ENCODE results near the gene TRDN.

DNA sequence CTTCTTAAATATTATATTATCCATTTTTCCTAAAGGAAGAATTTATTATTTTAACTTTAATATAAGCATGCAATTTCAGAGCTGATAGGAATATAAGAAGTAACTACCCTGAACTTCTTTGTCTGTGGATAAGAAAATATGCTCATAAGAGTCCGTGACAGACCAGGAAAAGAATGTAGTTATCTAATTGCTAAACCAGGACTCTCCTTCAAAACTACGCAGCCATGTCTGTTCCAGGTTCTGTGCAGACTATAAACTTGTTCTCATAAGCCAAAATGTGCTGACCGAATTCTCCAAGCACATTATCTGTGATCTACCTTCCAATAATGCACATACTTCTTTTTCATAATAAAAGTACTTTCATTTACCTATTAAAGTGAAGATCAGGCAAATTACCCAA lies 116.5 kb downstream of the TRDN start:
- TF ChIP-seq EZH2 (IDR thresholded peaks at IDR 0.05), result no peak
- TF ChIP-seq POLR2AphosphoS5 (IDR thresholded peaks at IDR 0.05; ENCODE audit: borderline replicate concordance, low read depth, low read length), result no peak

Measured in SK-N-MC (cell line).